Fibroblast of pulmonary artery (primary cell): Measurements from ENCODE around the gene SLC4A5.
"Not testable (repeated sequence)": the region's sequence is repeated elsewhere in the genome, so short reads cannot be mapped to it uniquely, and the experiment has no call there.

Experiments used
- DNase-seq: peaks from one replicate; pipeline ENCODE4 v3.0.0-alpha.2; 2010; ENCODE audit warnings: low read depth
- H3K4me3 ChIP-seq: replicated peaks from 2 replicates; pipeline ENCODE4 v1.5.1; 2011; ENCODE audit warnings: low read depth, mild to moderate bottlenecking, control low read depth, low read length, moderate library complexity
- TF ChIP-seq, protein P1 (sequence below): IDR thresholded peaks from 2 replicates; pipeline ENCODE4 v1.5.1; 2011; ENCODE audit warnings: mild to moderate bottlenecking, control low read depth, low read length, inconsistent platforms; ENCODE audit errors: missing control alignments

The SLC4A5 gene

GRCh38 chr2:74233648-74234047, 109.6 kb downstream of the SLC4A5 start:
- H3K4me3 ChIP-seq: no peak overlapping the region
- DNase-seq: no peak
- TF ChIP-seq, protein P1, sequence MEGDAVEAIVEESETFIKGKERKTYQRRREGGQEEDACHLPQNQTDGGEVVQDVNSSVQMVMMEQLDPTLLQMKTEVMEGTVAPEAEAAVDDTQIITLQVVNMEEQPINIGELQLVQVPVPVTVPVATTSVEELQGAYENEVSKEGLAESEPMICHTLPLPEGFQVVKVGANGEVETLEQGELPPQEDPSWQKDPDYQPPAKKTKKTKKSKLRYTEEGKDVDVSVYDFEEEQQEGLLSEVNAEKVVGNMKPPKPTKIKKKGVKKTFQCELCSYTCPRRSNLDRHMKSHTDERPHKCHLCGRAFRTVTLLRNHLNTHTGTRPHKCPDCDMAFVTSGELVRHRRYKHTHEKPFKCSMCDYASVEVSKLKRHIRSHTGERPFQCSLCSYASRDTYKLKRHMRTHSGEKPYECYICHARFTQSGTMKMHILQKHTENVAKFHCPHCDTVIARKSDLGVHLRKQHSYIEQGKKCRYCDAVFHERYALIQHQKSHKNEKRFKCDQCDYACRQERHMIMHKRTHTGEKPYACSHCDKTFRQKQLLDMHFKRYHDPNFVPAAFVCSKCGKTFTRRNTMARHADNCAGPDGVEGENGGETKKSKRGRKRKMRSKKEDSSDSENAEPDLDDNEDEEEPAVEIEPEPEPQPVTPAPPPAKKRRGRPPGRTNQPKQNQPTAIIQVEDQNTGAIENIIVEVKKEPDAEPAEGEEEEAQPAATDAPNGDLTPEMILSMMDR: no peak

GRCh38 chr2:74232426-74232825, 110.8 kb downstream of the SLC4A5 start:
- TF ChIP-seq, protein P1: no peak
- no peak overlapping the region for H3K4me3 ChIP-seq
- no peak for DNase-seq

- not testable (repeated sequence) for DNase-seq, H3K4me3 ChIP-seq
Observed at GRCh38 chr2:74229865-74230264, 113.4 kb downstream of the SLC4A5 start.

- TF ChIP-seq, protein P1: no peak
- no peak overlapping the region for H3K4me3 ChIP-seq
- DNase-seq: no peak
Observed at GRCh38 chr2:74228772-74229171, 114.4 kb downstream of the SLC4A5 start.

DNA sequence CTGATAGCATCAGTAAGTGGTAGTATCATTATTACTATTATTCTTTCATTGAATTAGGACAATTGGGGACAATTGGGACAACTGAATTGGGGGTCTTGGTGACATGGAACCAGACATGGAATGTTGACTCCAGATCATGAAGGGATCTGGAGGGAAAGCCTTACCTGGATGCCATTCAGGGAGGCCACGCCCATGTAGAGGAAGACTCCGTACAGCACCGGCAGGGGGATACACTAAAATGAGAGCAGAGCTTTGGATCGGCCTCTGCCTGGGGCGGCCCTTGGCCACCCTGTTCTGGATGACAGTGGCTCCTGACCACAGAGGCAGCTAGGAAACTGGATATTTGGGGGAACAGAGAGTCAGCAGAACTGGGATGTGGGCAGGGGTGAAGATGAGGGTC, 115.6 kb downstream of the SLC4A5 start:
- no peak for DNase-seq

GRCh38 chr2:74226648-74227213, 116.5 kb downstream of the SLC4A5 start:
- H3K4me3 ChIP-seq: no peak overlapping the region
- TF ChIP-seq, protein P1: no peak
- DNase-seq: no peak

More for the DNA sequence above, 115.6 kb downstream of the SLC4A5 start:
- no peak overlapping the region for H3K4me3 ChIP-seq
- TF ChIP-seq, protein P1: no peak

DNA sequence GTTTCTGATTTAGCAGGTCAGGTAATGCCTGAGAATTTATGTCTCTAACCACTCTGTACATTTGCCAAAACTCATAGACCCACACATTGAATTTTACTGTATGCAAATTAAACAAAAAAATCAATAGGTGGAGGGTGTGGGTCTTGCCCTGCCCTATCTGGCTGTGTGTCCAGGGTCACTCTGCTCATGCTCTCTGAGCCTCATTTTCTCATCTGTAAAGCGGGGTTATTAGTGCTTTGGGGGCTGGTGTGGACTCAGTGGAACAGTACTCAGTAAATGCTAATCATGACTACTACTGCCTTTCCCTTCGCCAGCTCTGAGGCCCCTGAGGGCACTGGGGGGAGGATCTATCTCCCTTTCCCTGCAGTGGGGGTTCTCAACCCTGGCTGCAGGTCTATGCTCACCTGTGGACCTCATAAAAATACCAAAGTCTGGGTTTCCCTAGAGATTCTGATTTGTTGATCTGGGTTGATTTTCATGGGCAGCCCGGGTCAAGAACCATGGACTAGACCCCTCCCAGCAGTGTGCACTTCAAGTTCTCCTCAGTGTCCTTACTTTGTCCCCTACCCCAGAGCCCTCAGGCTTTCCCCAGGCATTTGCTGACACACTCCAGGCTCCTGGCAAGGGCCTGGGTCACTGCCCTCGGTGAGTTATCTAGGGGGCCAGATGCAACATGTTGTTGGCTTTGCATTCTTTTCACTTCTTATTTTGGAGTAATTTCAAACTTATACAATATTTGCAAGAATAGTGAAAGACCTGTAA, 117.3 kb downstream of the SLC4A5 start:
- no peak overlapping the region for H3K4me3 ChIP-seq
- TF ChIP-seq, protein P1: no peak
- DNase-seq: no peak
